Activated CD8-positive, alpha-beta memory T cell treated with anti-CD3 and anti-CD28 coated beads, Interleukin-2, amount 50 U/mL, for 4 hours (primary cell): Measurements from ENCODE around the gene RIMBP2.

ENCODE experiments used
- DNase-seq: peaks from one replicate; pipeline ENCODE4 v3.0.0-alpha.2; 2020

Gene RIMBP2

DNA sequence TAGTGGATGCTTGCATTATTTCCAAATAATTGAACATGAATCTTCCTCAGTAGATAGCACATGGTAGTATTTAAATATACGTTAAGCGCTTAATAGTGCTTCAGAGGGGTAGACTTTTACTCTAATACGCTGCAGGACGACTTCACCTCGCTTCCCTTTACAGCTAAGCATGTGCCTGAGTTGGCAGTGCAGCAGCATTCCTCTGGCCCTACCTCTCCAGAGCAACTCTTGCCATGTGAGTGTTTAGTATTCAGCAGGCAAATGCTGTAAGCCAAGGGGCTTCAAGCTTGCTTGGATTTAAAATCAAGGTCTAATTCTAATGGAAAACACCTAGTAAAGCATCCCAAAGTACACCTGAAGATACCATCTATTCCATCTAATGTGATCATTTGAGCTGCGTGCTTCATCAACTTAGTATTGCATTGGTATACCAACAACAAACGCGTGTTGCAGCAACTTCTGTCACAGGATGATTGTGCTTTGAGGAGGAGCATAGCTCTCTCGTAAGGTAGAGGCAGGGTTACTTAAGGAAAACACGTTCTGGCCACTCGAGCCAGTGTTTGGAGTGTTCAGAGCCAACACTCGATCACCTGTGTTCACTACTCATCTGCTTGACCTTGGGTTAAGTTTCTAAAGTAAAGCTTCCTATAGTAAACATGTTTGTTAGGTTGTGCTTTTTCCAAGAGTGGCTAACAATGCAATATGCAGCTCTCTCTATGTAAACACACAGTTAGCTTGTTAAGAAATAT lies 317.8 kb downstream of the RIMBP2 start:
- no peak for DNase-seq

DNA sequence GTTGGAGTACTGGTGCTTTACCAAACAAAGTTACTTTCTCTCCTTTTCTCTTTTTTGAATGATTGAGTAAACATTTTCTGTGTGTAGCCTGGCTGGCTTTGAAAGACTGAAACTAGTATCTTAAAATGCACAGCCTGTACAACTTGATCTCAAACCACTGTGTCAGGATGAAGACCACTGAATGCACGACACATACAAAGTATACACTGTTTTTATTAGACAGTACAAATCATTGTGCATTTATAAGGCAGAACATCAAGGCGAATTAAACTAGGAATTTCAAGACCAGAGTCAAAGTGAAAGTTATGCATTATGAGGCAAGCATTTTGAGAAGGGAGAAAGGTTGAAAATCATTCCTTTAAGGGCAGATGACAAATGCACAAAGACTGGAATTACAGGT lies 319.4 kb downstream of the RIMBP2 start:
- DNase-seq = no peak

DNA sequence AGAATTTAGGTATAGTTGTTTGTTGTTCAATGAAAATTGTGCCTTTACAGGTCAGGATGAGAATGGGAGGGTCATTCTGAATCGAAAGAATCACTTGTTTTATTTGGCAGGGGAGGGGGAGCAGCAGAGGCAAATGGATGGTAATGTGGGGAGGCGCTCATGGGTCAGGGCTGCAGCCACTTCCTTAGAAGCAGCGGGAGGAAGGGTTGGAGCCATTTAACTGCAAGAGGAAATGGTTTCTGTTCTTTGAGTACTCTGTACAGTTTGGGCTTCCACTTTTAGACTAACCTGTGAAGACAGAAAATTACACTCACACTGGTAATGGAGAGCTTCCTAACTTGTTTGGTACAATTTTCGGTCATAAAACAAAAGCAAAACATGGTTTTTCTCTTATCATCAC lies 321.2 kb downstream of the RIMBP2 start:
- no peak for DNase-seq

DNA sequence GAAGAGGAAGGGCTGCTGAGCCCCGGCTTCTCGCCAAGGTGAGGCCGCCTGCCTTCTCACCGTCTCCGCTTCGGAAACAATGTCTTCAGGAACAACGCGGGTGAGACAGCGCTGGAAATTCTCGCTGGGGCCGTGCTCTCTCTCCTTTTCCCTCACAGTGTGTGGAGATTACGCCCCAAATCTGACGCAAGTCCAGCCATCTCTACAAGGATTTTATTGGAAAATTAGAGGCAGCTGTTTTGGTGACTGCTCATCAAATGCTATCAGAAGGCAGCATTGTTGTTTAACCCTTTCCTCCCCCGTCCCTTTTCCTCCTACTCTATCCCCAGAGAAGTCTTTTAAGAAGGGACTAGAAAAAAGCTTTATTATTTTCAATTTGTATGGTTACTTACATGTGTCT lies 324.9 kb downstream of the RIMBP2 start:
- DNase-seq = no peak

DNA sequence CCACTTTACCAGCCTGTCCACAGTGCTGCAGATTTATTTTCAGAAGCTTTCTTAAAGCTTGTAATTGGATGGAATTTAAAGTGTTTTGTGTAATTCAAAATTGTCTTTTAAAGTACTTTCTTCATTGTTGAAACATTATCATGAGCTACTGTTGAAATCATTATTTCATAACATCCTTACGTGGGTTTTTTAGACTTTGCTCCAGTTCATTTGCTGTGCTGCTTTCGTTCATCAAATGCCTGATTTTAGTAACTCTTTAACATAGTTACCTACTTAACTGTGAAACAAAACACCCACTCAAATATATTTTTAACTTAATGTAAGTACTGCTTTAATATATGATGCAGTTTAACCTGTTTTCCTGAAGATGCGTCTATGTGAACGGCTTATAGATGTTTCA lies 330.9 kb downstream of the RIMBP2 start:
- no peak for DNase-seq

DNA sequence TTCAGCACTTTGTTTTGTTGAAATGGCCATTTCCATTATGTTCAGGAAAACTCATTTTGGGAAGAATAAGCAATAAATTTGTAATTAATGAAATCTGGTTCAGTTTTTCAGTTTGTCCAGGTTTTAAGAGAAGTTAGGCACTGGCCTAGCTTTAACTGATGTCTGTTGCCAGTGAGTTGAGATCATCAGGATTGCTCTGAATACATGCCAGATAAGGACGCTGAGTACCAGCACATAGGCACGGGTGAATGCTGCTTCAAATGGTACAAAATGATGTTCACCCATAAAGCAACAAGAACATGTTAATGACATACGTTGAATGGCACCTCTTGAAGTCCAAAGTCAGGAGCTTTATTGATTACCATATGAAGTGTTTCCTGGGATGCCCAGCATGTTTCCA lies 331.9 kb downstream of the RIMBP2 start:
- DNase-seq = no peak

DNA sequence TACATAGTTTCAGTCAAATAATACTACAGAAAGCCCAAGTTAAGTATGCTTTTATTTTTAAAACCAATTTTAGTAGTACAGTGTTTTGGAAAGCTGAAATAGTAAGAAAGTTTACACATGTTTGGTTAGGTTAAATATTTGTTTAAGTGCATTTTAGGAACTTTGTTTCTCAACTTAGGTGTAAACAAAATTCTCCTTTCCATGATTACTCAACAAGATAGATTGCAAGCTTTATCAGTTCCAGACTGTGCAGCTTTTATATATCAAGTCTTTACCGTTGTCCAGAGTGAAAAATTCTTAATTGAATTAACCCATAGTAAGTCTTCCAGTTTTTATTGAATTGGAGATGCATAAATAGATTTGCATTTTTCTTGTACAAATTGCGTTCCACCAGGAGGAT lies 333.3 kb downstream of the RIMBP2 start:
- no peak for DNase-seq

DNA sequence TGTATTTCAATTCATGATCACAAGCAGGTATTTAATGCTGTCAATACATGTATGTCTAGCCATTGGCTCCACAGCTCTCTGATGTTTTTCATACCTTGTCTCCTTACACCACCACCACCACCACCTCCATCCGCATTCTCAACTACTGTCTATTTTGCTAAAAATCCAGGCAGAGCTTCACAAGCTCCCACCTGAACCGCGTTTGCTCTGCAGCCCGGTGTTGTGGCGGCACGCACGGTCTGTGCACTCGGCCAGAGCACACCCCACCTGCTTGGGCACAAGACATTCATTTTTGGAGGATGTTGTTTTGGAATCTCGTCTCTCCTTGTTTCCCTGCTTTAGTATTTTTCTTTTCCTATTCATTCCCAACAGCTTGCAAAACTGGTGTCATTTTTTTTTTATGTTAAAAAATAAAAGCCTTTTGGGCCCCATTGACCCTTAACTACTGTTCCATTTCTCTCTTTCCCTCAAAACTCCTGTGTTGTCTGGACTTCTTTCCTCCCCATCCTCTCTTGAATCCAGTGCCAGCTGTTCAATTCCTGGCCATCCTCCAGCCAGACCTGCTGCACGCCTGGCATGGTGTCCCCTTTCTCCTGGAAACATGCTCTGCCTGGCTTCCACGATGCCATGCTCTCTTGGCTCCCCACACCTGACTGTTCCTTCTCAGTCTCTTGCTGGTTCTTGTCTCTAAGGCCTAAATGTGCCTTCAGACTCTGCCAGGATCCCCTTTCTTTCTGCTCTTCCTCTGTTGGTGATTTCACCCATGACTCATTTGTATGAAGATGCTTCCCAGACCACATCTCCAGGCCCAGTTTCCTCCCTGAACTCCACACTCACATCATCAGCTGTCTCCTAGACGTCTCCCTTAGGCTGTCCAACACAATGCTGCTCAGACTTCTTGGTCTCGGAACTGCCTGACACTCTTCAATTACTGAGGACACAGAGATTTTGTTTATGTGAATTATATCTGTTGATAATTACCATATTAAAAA lies 340.5 kb downstream of the RIMBP2 start:
- DNase-seq = no peak

DNA sequence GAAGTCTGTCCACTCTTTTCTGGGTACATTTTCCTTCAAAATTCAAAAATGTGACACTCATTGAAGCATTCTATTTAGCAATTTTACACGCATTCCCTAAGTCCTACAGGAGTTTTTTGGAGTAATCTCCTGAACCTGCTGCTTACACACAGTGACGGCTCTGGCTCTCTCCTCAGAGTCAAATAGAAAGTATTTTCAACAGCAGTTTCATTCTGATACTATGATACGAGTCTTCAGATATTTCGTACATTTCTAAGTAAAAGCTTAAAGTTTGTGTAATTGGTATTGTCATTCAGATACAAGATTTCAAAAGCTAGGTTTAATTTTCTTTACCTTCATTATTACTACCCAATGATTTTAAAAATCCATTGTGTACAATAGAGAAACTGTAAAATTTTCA lies 342.0 kb downstream of the RIMBP2 start:
- no peak for DNase-seq

DNA sequence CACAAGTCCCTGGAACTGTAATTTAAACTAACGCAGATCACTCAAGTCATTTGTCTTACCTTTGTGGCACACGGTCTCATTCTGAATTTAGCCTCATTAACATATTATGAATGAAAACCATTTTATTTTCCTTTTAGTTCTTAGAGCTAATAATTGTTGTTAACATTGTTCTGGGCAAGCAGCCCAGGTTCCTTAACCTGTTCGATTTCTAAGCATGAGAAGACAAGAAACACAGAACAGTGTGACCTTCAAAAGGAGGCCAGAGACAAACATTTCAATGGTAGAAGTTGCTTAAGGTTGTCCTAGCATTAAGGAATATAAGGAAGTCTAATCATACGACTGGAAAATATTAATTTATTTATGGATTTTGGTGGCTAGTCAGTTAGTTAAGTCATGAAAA lies 343.2 kb downstream of the RIMBP2 start:
- DNase-seq = no peak

DNA sequence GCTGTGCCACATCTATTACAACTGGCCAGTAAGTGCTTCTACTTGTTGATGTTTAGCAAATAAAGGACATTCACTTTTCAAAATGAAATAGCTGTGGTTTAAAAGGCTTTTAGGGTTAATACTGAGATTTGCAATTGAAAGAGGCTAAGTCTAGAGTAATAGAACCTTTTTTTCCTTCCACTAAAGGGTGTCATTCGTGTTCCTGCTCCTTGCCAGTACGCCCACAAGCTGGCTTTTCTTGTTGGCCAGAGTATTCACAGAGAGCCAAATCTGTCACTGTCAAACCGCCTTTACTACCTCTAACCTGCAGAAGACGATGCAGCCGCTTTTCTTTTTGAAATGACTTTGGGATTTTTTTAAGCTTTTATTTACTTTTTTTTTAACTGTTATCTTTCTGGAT lies 344.8 kb downstream of the RIMBP2 start:
- DNase-seq = no peak

DNA sequence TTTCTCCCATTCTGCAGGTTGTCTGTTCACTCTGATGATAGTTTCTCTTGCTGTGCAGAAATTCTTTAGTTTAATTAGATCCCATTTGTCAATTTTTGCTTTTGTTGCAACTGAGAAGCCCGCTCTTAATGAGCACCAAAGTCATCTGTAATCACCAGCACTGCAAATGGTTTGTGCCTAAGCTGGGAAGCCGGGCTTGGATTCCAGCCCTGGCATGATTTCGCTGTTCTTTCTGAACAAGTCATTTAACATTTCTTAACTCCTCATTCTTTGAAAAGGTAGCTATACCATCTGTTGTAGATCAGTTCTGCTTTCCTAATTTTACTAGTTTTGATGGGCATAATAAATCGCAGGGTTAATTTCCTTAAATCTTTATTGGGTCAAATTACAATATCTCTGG lies 346.3 kb downstream of the RIMBP2 start:
- DNase-seq = no peak

DNA sequence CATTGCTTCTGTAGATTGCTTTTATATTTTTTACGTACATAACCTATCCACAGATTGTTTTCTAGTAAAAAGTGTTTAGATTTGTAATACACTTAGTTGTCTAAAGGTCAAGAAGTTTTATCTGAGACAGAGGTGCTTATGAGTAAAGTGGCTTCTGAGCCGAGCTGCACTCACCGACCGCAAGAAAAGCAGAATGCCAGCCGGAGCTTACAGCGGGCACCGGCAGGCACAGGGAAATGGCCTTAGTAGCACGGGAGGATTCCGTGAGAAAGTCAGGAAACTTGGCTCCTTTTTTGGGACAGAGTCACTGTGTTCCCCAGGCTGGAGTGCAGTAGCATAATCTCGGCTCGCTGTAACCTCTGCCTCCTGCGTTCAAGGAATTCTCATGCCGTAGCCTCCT lies 348.6 kb downstream of the RIMBP2 start:
- no peak for DNase-seq

DNA sequence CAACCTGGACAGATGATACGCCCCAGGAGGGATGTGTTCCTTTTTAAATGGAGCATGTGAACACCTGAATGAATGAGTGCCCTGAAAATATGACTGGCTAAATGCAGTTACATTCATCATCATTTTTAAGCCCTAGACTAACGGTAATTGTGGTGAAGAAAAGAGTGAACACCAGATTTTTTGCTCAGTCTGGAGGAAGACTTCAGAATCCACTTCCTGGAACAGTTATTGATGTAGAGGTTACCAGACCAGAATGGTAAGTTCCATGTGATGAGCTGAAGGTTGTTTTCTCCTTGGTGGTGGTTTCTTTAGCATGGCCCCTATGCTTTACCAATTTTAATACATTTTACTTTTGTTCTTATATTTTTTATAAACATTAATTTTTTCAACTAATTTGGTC lies 349.1 kb downstream of the RIMBP2 start:
- DNase-seq = no peak

DNA sequence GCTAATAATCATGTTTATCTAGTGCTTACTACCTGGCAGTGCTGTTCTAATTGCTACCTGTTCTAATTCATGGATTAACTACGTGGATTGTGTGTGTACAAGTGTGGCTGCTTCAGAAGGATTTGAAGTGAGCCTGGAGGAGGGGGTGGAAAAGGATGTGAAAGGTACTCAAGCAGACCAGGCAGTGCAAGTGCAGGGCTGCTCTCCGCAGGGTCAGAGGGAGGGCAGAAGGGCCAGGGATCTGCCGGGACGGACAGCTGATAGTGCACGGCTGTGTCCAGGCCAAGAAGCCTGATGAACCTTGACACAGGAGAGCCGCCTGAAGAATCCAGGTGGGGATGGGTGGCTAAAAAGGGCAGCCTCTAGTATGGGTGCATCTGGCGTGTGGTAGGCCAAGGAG lies 349.9 kb downstream of the RIMBP2 start:
- DNase-seq = no peak

DNA sequence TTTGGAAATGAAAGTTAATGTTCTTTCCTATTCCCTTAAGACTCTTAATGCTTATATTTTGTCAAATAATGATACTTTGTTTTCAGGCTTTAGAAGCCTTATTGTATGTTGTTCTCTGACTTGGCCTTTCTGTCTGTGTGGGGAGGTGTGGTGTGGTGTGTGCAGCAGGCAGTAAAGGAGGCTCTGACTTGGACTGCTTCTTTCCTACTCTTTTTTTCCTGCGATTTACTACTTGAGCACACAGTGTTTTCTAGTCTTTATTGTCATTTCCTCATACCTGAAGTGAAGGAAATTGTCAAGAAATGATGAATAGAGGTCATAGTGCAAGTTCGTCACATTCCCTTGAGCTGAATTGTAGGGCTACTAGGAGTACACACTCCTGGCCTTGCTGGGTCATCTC lies 351.5 kb downstream of the RIMBP2 start:
- no peak for DNase-seq

DNA sequence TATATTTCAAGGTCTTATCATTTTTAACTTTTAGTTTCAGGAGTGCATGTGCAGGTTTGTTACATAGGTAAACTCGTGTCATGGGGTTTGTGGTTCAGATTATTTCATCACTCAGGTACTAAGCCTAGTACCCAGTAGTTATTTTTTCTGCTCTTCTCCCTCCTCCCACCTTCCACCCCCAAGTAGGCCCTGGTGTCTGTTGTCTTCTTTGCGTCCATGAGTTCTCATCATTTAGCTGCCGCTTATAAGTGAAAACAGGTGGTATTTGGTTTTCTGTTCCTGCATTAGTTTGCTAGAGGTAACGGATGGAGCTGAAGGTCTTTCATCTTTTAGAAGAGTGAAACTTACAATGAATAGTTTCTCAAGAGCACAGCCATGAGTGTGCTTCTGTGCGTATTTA lies 354.0 kb downstream of the RIMBP2 start:
- no peak for DNase-seq

DNA sequence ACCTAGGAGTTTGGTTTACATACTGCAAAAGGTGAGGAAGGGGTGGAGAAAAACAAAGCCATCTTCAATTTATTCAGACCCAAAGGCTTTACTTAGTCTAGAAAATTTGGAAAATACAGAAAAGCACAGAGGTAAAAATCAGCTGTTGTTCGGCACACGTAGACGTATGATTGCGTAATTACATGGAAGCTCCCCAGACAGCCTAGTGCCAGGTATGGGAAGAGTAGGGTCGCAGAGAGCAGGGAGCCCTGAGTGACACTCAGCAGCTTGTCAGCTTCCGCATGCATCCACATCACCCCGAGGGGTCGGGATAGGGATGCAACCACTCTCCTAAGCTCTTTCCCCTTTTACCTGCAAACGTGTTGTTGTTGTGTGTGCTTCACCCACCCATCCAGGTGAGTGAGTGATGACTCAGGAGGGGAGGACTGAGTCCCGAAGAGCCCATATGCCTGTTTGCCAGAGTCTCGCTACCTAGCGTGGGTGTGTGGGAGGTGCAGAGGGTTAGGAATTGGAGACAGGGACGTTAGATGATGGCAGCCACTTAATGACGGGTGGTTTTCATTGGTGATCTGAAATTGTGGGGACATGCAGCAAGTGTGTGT lies 358.3 kb downstream of the RIMBP2 start:
- DNase-seq = no peak

DNA sequence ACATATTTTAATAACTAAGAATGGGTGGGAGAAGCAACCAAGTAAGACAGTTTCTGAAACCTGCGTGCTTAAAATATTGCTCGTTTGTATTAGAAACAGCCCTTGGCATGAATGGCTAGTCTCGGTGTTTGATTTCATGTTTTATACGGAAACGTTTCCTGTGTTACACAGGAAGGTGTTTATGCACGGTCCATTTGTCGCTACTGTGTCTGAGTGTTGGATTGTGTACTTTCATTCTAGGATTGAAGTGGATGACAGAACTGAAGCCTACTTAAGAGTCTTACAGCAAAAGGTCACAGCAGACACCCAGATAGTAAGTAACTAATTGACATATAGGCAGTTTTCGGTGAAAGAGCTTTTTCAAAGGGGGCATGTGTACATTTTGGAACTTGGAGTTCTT lies 358.9 kb downstream of the RIMBP2 start:
- no peak for DNase-seq

DNA sequence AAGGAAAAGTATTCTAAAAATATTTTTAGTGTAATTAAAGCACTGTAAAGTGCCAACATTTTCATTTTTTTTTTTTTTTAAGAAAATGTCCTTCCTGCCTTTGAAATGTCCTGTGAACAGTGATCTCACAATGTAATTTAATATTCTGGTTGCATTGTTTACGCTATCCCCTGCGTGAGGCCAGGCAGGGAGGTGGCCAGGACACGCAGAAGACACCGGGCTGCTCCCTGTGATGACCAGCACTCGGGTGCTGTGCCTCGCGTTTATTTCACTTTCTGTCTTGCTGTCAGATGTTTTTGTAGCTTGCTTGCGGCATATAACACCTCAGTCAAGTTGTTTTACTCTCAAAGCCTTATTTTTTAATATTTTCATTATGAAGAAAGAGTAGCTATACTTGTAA lies 359.9 kb downstream of the RIMBP2 start:
- no peak for DNase-seq

DNA sequence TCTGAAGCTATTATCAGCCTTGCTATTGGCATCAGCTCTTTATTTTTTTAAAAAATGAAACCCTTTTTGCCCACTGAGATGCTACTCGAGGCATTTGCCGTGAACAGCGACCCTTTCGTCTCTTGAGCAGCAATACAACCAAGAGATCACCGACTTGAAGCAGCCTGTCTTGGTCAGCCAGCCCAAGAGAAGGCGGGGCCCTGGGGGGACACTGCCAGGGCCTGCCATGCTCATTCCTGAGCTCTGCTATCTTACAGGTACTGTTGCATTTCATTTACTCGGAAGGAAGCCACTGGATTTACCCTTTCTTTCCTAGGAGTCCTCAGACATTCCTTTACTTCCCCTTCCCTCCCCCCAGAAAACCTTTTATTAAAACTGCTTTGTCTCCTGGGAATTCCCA lies 361.7 kb downstream of the RIMBP2 start:
- DNase-seq = no peak

DNA sequence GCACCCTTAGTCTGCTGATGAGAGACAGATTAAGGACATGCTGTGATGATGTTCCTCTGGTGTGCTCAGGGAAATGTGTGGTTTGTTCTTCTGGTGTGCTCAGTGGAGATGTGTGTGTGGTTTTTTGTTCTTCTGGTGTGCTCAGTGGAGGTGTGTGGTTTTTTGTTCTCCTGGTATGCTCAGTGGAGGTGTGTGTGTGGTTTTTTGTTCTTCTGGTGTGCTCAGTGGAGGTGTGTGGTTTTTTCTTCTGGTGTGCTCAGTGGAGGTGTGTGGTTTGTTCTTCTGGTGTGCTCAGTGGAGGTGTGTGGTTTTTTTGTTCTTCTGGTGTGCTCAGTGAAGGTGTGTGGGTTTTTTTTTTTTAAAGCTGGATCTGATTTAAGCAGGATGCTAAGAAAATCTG lies 363.0 kb downstream of the RIMBP2 start:
- no peak for DNase-seq

DNA sequence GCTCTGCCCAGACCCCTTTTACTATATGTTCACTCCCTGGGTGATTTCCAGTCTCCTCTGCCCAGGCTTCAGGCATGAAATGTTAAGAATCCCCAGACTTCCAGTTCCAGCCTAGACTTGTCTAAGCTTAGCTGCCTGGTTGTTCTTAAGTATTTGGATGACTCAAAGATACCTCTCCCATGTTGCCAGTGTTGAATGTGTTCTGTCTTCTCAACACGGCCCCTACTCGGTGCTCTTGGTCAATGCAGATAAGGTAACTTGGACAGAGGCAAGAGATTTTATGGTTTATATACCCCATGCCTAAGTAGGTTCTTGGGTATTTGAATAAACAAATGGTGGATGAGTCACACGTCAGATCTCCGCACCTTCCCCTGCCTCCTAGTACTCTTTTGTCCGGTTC lies 364.8 kb downstream of the RIMBP2 start:
- DNase-seq = no peak

DNA sequence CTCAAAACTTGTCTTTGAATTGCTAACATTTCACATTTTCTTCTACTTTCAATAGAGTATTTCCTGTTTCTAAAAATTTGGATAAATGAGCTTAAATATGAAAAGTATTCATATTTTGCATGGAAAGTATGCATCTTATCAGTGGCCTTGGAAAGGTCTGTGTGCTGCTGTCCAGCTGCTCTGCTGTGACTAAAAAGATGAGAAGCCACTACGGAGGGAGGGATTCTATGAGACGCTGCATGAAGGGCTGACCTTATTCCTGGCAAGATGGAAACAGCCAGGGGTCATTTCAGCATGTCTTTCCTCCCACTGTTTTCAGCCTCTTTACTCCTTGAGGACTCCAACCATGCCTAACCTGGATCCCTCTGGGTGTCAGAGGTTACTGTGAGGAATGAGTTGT lies 365.4 kb downstream of the RIMBP2 start:
- no peak for DNase-seq
